NCI-H2107 treated with DMSO at 0.1 percent for 48 hours (cell line): ENCODE data around the gene ARPC1A.
A peak's percentile ranks its signal among the peaks of the same experiment; 100 is the strongest.
"Not testable (repeated sequence)": the region's sequence is repeated elsewhere in the genome, so short reads cannot be mapped to it uniquely, and the experiment has no call there.

Experiments used
- DNase-seq: peaks from one replicate; lab custom pipeline; 2025; ENCODE audit not compliant: unreplicated experiment; lab: John Stamatoyannopoulos, UW

ARPC1A gene

DNA sequence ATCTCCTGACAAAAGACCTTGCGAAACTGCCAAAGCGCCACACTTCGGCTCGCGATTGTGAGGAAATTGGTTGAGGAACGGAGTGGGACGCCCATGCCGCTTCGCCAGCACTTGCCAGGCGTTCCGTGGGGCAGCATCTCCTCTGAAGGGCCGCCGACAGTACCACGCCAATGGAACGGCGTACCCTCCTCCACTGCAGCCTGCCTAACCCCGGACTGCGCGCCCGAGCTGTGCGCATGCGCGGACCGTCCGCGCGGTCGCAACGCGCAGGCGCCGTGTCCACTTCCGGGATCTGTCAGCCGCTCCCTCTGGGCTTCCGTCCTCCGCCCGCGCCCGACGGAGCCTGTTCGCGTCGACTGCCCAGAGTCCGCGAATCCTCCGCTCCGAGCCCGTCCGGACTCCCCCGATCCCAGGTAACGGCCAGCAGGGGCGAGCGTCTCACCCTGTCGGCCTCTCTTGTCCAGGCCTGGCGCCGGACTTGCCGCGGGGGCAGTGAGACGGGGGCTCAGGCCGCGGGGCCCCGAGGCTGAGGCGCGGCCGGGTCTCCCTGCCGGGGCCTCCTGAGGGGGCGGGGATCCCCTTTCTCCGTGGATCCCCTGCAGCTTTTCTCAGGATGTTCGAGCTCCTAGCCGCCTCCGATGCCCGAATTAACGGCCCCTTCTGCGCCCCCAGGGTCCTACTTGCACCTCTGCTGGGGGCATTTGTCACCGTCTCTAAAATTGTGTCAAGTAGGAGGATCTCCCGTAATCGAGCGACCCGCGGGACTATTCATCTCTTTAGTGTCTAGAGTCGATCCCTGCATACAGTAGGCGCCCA lies at the start of gene ARPC1A:
Gene ARPC1A, plus strand, starts transcription at position 307 of the 816 bp plus-strand sequence. CDS start 7,456 bp downstream, outside the sequence.
- peak; percentile 86 for DNase-seq

DNA sequence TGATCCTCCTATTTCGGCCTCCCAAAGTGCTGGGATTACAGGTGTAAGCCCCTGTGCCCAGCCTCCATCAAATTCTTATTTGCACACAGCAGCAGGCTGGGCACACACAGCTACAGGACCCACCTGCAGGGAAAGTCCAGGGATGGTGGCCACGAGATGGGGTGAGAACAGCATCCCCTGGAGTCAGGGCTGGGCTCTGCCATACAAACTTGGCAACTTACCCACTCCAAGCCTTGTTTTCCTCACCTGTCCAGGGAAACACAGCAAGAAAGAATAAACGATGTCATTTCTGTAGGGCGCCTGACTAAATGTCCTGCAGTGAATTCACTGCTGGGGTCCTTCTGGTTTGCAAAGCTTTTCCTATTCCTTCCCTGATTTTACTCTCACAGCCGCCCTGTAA lies 47.5 kb upstream of the ARPC1A start:
- no peak for DNase-seq

DNA sequence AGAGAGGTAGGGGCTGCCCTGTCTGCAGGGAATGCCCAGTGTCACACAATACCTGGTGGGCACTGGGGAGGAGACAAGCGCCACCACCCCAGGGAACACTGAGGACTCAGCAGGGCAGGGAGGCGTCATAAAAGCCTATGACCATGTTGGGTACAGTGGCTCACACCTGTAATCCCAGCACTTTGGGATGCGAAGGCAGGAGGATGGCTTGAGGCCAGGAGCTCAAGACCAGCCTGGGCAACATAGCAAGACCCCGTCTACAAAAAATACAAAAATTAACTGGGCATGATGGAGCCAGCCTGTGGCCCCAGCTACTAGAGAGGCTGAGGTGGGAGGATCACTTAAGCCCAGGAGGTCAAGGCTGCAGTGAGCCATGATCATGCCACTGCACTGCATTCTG lies 41.5 kb upstream of the ARPC1A start:
- DNase-seq = not testable (repeated sequence)

DNA sequence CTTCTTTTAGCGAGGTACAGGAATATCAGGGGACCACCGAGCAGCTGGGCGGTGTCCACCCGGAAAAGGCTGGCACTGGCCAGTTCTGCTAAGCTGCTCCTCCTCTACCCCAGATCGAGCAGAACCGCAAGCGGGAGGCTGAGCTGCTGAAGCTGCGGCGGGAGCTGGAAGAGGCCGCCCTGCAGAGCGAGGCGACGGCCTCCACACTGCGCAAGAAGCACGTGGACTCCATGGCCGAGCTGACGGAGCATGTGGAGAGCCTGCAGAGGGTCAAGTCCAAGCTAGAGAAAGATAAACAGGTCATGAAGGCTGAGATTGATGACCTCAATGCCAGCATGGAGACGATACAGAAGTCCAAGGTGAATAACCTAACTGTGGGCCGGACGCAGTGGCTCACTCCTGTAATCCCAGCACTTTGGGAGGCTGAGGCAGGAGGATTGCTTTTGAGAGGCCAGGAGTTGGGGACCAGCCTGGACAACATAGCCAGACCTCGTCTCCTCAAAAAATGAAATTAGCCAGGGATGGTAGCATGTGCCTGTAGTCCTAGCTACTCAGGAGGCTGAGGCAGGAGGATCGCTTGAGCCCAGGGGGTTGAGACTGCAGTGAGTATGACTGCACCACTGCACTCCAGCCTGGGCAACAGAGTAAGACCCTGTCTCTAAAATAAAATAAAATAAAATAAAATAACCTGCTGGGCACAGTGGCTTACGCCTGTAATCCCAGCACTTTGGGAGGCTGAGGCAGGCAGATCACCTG lies 37.7 kb upstream of the ARPC1A start:
- DNase-seq = no peak

DNA sequence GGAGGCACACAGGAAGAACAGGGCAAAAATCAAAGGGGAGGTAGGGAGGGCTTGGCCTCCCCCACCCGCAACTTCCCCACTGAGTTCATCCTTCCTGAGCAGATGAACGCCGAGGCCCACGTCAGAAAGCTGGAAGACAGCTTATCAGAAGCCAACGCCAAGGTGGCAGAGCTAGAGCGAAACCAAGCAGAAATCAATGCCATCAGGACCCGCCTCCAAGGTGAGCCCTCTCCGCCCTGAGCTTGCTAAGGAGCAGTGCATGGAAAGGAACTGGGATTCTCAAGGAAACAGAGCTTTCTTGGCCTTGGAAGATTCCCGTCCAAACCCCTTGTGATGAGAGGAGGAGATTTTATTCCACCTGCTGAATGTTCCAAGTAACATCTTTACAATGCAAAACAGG lies 36.5 kb upstream of the ARPC1A start:
- DNase-seq = no peak

DNA sequence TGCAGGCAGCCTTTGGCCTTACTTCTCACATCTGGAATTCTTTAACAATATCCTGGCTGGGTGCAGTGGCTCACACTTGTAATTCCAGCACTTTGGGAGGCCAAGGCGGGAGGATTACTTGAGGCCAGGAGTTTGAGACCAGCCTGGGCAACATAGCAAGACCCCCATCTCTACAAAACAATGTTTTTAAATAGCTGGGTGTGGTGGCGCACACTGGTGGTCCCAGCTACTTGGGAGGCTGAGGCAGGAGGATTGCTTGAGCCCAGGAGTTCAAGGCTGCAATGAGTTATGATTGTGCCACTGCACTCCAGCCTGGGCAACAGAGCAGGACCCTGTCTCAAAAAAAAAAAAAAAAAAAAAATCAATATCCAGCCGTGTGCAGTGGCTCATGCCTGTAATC lies 35.5 kb upstream of the ARPC1A start:
- DNase-seq = not testable (repeated sequence)

DNA sequence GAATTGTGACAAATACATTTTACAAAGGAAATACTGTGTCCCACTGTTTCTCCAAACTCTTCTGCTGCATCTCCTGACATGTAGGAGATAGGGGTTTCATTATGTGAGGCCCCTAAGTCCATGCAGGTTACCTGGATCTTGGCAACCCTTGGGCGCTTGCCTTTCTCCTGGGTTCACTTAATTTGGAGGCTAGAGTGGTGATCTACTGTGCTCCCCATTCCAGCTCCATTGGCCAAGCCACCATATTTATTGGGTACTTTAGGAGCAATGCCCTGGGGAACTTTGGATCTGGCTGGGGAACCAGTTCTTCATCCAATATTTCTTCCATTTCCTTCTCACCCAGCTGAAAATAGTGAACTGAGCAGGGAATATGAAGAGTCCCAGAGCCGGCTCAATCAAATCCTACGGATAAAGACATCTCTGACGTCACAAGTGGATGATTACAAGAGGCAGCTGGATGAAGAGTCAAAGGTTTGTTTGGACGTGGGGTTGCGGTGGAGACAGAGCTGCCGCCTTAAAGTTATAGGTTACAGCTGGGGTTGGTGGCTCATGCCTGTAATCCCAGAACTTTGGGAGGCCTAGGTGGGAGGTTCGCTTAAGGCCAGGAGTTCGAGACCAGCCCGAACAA lies 34.6 kb upstream of the ARPC1A start:
- DNase-seq = no peak

DNA sequence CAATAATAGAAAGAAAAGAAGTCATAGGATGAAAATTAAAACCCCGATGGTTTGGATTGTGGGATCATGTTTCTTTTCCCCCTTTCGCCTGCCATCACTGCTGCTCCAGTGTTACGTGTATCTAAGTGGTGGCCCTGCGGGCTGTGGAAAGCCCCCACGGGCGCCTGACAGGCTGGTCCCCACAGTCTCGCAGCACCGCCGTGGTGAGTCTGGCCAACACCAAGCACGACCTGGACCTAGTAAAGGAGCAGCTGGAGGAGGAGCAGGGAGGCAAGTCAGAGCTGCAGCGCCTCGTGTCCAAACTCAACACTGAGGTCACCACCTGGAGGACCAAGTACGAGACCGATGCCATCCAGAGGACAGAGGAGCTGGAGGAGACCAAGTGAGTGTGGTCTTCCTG lies 33.6 kb upstream of the ARPC1A start:
- no peak for DNase-seq

DNA sequence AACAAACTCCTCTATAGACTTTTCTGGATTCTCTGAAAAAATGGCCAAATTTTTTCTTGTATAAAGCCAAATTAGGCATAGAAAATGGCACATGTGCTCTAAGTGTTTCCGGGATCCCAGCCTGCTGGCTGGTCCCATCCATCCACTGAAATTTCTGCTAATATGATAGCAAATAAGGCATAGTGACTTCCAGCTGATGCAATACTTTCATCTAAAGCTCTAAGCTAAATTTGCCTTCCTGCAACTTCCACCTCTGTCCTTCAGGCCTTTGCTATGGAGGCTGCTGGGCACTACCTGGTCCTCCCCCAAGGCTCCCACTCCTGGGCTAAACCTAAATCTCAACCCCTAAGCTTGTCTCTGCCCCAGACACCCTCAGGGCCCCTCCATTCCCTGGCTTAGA lies 32.5 kb upstream of the ARPC1A start:
- DNase-seq = no peak

DNA sequence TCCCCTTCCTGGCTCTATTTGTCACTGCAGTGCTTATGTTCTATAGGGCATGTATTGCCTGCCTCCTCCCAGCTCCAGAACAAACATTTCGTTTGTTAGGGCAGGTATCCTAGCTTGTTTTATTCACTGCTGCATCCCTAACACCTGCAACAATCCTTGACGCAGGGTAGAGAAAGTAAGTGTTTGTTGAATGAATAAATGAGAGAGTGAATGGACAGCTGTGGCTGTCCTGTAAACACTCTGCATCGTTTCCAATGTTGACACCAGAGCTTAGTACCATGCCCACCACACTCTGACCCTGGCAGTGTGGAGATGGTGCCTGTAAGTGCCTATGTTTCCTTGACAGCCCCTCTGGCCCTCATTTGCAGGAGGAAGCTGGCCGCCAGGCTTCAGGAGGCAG lies 32.0 kb upstream of the ARPC1A start:
- DNase-seq = no peak

DNA sequence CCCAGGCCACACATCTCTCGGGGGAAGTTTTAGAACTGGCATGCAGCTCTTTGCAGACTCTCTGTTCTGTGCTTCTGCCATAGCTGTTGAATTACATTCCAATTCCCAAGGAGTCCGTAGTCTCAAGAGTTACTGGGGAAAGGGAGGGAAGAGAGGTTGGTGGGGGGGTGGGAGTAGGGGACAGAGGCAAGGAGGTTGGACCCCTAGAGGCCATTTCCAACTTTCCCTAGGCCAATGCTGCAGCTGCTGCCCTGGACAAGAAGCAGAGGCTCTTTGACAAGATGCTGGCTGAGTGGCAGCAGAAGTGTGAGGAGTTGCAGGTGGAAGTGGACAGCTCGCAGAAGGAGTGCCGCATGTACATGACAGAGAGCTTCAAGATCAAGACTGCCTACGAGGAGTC lies 29.2 kb upstream of the ARPC1A start:
- DNase-seq = no peak

DNA sequence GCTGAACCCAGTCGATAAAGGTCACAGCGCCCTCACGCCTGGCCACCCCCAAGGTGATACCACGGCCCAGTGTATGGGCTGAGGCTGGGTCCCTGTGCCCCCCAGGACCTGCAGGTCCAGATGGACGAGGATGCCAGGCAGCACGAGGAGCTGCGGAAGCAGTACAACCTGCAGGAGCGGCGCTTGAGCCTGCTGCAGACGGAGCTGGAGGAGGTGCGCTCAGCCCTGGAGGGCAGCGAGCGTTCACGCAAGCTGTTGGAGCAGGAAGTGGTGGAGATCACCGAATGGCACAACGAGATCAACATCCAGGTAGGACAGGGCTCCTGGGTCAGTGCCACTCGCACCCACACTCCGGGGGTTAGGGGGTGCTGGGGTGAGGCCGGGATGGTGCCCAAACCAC lies 24.2 kb upstream of the ARPC1A start:
- no peak for DNase-seq

DNA sequence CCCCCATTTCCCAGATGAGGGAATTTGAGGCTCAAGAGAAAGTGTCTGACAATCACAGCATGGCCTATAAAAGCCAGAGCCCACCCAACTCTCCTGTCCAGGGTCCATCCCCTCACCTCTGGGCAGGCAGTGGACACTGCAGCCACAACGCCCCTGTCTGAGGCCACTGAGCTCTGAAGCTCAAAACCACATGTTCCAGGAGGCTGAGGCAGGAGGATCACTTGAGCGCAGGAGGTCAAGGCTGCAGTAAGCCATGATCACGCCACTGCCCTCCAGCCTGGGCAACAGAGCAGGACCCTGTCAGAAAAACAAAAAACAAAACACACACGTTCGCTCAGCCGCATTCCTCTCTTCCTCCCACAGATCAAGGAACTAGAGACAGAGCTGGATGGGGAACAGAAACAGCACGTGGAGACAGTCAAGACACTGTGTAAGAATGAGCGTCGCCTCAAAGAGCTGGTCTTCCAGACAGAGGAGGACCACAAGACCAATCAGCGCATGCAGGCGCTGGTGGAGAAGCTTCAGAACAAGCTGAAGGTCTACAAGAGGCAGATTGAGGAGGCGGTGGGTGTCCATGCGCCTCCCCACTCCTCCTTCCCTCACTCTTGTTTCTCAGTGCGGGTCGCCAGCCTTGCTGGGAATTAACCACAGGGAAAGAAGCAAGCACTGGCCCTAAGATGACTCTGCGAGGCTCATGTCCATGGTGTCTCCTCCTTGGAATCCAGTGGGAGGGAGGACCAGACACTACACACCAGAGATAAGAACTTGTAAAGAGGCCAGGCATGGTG lies 20.0 kb upstream of the ARPC1A start:
- no peak for DNase-seq

DNA sequence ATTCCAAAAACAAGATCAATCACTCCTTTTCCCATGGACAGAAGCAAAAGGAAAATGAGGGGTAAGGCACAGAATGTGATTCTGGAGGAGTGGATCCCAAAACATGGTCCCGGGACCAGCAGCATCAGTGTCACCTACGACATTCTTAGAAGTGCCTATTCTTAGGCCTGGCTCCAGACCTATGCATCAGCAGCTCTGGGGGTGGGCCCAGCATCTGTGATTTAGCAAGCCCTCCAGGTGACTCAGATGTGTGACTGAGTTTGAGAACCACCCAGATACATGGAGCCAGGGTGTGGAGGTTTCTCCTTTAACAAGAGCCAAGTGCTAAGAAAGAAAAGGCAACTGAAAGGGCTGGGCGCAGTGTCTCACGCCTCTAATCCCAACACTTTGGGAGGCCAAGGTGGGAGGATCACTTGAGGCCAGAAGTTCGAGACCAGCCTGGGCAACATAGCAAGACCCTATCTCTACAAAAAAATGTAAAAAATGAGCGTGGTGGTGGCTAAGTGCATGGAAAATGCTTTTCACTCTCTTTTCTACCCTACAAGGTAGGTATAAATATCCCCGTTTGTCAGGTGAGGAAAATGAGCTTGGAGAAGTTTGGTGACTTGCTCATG lies 17.1 kb upstream of the ARPC1A start:
- DNase-seq = no peak

DNA sequence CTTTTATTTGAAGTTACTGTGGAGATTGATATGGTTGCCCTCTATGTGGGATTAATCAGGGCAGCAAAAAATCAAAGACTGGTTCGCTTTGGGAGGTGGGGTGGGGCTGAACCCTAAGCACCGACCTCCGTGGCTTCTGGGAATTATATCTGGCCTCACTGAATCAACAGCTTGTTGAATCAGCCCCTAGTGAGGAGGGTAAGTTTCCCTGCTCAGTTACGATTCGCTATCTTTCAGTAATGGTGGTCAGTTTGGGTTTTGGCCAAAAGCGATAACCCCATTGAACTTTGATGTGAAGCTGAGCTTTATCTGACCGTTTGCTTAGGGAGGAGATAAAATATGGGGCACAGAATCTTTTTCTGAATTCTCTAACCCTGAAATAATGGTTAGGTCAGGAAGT lies 16.6 kb upstream of the ARPC1A start:
- DNase-seq = no peak

DNA sequence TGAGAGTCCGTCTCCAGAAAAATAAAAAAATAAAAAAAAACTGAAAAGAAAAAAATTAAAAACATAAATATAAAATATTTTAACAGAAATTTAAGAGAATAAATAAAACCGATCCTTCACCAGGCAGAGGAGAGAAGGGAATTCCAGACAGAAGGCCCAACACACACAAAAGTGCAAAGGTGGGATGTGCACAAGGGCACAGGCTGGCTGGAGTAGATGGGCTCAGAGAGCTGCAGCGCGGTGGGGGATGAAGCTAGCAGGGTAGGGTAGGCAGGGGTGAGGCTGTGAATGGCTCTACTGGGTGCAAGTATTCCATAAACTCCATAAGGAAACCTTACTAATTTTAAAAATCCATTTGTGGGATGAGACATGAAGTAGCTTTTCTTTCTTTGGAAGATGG lies 15.7 kb upstream of the ARPC1A start:
- no peak for DNase-seq

DNA sequence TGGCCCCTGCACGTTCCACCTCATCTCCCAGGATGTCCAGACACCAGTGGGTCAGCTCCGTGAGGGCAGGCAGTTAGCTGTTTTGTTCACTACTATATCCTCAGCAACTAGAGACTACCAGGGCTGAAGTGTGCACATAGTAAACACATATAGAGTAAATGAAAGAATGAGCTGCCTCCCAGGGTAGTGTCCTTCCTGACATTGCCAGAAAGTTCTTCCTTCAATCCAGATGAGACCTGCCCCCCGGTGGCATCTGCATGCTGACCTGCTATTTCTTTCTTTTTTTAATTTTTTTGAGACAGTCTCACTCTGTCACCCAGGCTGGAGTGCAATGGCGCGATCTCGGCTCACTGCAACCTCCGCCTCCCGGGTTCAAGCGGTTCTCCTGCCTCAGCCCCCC lies 14.0 kb upstream of the ARPC1A start:
- DNase-seq = no peak

DNA sequence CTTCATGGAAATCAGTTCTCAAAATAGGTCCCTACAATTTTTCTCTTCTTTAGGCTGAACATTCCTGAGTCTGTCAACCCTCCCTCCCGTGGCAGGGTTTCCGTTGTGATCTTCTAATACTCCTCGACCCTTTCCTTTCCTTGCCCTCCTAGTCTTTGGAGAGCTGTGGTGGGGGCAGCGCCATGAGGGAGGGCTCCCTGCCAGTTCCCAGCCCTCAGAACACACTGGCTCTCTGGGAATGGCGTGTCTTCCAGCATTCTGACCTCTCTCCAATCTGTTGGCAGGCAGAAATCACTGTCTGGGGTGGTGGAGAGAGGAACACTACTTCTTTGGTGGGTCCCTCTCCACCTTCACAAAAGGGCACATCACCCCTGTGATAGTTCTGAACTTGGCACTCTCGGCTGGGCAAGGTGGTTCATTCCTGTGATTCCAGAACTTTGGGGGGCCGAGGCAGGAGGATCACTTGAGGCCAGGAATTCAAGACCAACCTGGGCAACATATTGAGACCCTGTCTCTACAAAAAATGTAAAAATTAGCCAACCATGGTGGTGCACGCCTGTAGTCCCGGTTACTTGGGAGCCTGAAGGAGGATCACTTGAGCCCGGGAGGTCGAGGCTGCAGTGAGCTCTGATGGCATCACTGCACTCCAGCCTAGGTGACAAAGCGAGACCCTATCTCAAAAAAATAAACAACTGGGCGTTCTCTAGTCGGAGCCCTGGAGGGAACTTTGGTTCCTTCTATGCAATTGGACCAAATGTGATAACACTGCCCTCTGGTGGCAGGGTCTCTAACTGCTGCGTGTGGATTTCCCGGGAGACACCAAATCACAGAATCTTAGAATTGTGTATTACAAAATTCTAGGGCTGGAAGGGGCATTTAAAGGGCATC lies 13.1 kb upstream of the ARPC1A start:
- DNase-seq = peak; percentile 46

DNA sequence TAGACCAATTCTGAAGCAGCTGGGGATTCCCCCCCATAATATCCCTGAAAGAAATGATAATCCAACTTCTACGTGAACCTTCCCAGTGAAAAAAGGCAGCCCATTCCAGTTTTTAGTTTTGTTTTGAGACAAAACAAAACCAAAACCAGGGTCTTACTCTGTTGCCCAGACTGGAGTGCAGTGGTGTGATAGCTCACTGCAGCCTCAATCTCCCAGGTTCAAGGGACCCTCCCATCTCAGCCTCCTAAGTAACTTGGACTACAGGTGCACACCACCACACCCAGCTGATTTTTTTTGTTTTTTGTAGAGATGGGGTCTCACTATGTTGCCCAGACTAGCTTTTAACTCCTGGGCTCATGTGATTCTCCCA lies 12.5 kb upstream of the ARPC1A start:
- no peak for DNase-seq

DNA sequence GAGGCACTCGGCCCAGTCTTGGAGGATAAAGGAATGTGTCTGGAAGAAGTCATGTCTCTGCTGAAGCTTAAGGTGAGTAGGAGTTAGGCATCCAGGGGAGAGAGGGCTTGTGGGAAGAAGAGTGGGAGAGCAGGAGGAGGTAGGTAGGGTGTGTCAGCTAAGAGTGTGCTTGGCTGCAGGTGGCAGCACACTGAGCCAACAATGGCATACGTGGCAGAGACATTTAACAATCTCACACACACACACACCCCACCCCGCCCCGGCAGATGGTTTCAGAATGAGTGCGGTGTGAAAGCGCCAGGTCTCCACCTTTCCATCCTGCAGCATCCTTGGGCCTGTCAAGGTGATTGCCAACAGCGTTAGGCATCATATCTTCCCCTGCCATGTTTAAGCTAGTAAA lies 11.2 kb upstream of the ARPC1A start:
- peak; percentile 4 for DNase-seq
